ENCODE measurements around the gene RACK1.
A peak's percentile ranks its signal among the peaks of the same experiment; 100 is the strongest.

RACK1 gene

GRCh38 chr5:181188700-181189362 lies 54.9 kb downstream of the RACK1 start:
- DNase-seq (ENCODE audit: insufficient read length) (no peak), FAIRE-seq (peak; percentile 70)
- TF ChIP-seq POLR2AphosphoS5 (IDR thresholded peaks at IDR 0.05; ENCODE audit: low read depth, low read length) (no peak), TAF1 (IDR thresholded peaks at IDR 0.05; ENCODE audit: borderline replicate concordance, low read depth, low read length) (no peak), POLR2A (IDR thresholded peaks at IDR 0.05; ENCODE audit: low read depth, low read length) (no peak)

- DNase-seq (ENCODE audit: insufficient read length), result no peak
- TF ChIP-seq POLR2A (IDR thresholded peaks at IDR 0.05; ENCODE audit: low read depth, low read length) (no peak), TAF1 (IDR thresholded peaks at IDR 0.05; ENCODE audit: borderline replicate concordance, low read depth, low read length) (no peak), POLR2AphosphoS5 (IDR thresholded peaks at IDR 0.05; ENCODE audit: low read depth, low read length) (no peak)
- FAIRE-seq, result peak; percentile 70
Observed at GRCh38 chr5:181187500-181188213, 56.0 kb downstream of the RACK1 start.

- FAIRE-seq (no peak), DNase-seq (ENCODE audit: insufficient read length) (no peak)
- no peak for TF ChIP-seq TAF1 (IDR thresholded peaks at IDR 0.05; ENCODE audit: borderline replicate concordance, low read depth, low read length)
- no peak for TF ChIP-seq POLR2AphosphoS5 (IDR thresholded peaks at IDR 0.05; ENCODE audit: low read depth, low read length)
- no peak for TF ChIP-seq POLR2A (IDR thresholded peaks at IDR 0.05; ENCODE audit: low read depth, low read length)
Observed at GRCh38 chr5:181186986-181187499, 56.7 kb downstream of the RACK1 start.
